GM12892 (cell line): ENCODE results near the gene GFOD2.

Experiments
- POLR2A ChIP-seq: IDR thresholded peaks from 2 replicates; pipeline ENCODE4 v1.6.1; 2011; ENCODE audit warnings: low read depth, low read length, control low read depth
- POLR2AphosphoS5 ChIP-seq: IDR thresholded peaks from 2 replicates; pipeline ENCODE4 v1.6.1; 2011; ENCODE audit warnings: low read depth, low read length, control low read depth
- TAF1 ChIP-seq: IDR thresholded peaks from 2 replicates; pipeline ENCODE4 v1.6.1; 2011; ENCODE audit warnings: low read depth, mild to moderate bottlenecking, control low read depth, low read length, borderline replicate concordance

- no peak for TF ChIP-seq POLR2A
- TF ChIP-seq POLR2AphosphoS5, result no peak
- no peak for TF ChIP-seq TAF1
Observed at GRCh38 chr16:67648088-67648763, 70.9 kb downstream of the GFOD2 start.
